Activated CD8-positive, alpha-beta memory T cell treated with anti-CD3 and anti-CD28 coated beads for 1 hour (primary cell): ENCODE measurements around the gene GRB2.
A peak's percentile ranks its signal among the peaks of the same experiment; 100 is the strongest.
"Not testable (repeated sequence)": the region's sequence is repeated elsewhere in the genome, so short reads cannot be mapped to it uniquely, and the experiment has no call there.

Experiments used
- DNase-seq, 2 donors: peaks; one replicate each; pipeline ENCODE4 v3.0.0-alpha.2; 2020; ENCODE audit warnings: low read depth in 1 of 2; ENCODE audit errors: extremely low read depth in 1 of 2

Gene GRB2

GRCh38 chr17:75356260-75356937, 49.1 kb downstream of the GRB2 start:
- DNase-seq: no peak

GRCh38 chr17:75353176-75353575, 52.3 kb downstream of the GRB2 start:
- no peak for DNase-seq

GRCh38 chr17:75352079-75352569, 53.4 kb downstream of the GRB2 start:
- no peak for DNase-seq

GRCh38 chr17:75350706-75351105, 54.8 kb downstream of the GRB2 start:
- no peak for DNase-seq

- DNase-seq: no peak
Measured at GRCh38 chr17:75350029-75350428, 55.4 kb downstream of the GRB2 start.

GRCh38 chr17:75349589-75349988, 55.9 kb downstream of the GRB2 start:
- DNase-seq: no peak

- DNase-seq: no peak
Measured at GRCh38 chr17:75348386-75349012, 57.0 kb downstream of the GRB2 start.

- DNase-seq: no peak
Measured at GRCh38 chr17:75346906-75347305, 58.6 kb downstream of the GRB2 start.

- DNase-seq: not testable (repeated sequence)
Measured at GRCh38 chr17:75346368-75346767, 59.1 kb downstream of the GRB2 start.

- DNase-seq: peak in 1 of 2 donors; percentile 26
Measured at GRCh38 chr17:75345514-75346167, 59.8 kb downstream of the GRB2 start.

GRCh38 chr17:75344666-75345065, 60.8 kb downstream of the GRB2 start:
- peak in 1 of 2 donors; percentile 12 for DNase-seq

GRCh38 chr17:75342996-75343395, 62.5 kb downstream of the GRB2 start:
- no peak for DNase-seq

- no peak for DNase-seq
Measured at GRCh38 chr17:75341784-75342486, 63.5 kb downstream of the GRB2 start.

- no peak for DNase-seq
Measured at GRCh38 chr17:75340631-75341030, 64.8 kb downstream of the GRB2 start.

GRCh38 chr17:75339971-75340370, 65.5 kb downstream of the GRB2 start:
- DNase-seq: no peak

GRCh38 chr17:75338335-75338734, 67.1 kb downstream of the GRB2 start:
- DNase-seq: no peak

- DNase-seq: no peak
Measured at GRCh38 chr17:75335315-75335714, 70.2 kb downstream of the GRB2 start.

- no peak for DNase-seq
Measured at GRCh38 chr17:75334723-75335122, 70.8 kb downstream of the GRB2 start.

- DNase-seq: no peak
Measured at GRCh38 chr17:75331671-75332070, 73.8 kb downstream of the GRB2 start.

GRCh38 chr17:75327757-75328156, 77.7 kb downstream of the GRB2 start:
- no peak for DNase-seq

- no peak for DNase-seq
Measured at GRCh38 chr17:75326226-75326848, 79.1 kb downstream of the GRB2 start.
